Activated CD4-positive, CD25-positive, alpha-beta regulatory T cell treated with anti-CD3 and anti-CD28 coated beads, Interleukin-2, amount 50 U/mL, for 16 hours (primary cell): ENCODE data around the gene RAD17.
"Not testable (repeated sequence)": the region's sequence is repeated elsewhere in the genome, so short reads cannot be mapped to it uniquely, and the experiment has no call there.

Source experiments
- DNase-seq: peaks from one replicate; pipeline ENCODE4 v3.0.0-alpha.2; 2020; ENCODE audit warnings: low read depth, low spot score

The RAD17 gene

GRCh38 chr5:69369340-69370121, at the start of gene RAD17, which contains the start of the genes AK6 and TAF9:
RAD17 (plus strand) TSS chr5:69369818; CDS start chr5:69372209, 2,391 bp downstream.
AK6 (minus strand) TSS chr5:69369520; CDS start chr5:69369490, 30 bp downstream.
TAF9 (minus strand) TSS chr5:69369520; CDS start chr5:69365737, 3,783 bp downstream.
- DNase-seq, result peak; percentile 85

- no peak for DNase-seq
These were observed 43.3 kb upstream of the RAD17 start for GRCh38 chr5:69326365-69326764.

GRCh38 chr5:69329905-69330489, 39.6 kb upstream of the RAD17 start:
- no peak for DNase-seq

GRCh38 chr5:69331528-69332445, 37.8 kb upstream of the RAD17 start:
- DNase-seq, result no peak

- DNase-seq, result not testable (repeated sequence)
These were observed 35.8 kb upstream of the RAD17 start for GRCh38 chr5:69333668-69334315.

GRCh38 chr5:69334793-69335268, 34.8 kb upstream of the RAD17 start:
- DNase-seq, result peak; percentile 44

- no peak for DNase-seq
These were observed 34.2 kb upstream of the RAD17 start for GRCh38 chr5:69335341-69335935.

GRCh38 chr5:69341520-69342161, 28.0 kb upstream of the RAD17 start:
- DNase-seq, result no peak

- DNase-seq, result no peak
These were observed 26.5 kb upstream of the RAD17 start for GRCh38 chr5:69343083-69343482.

- no peak for DNase-seq
These were observed 19.0 kb upstream of the RAD17 start for GRCh38 chr5:69350664-69351063.

- DNase-seq, result no peak
These were observed 9.9 kb upstream of the RAD17 start for GRCh38 chr5:69359699-69360098.

- DNase-seq, result no peak
These were observed 9.2 kb upstream of the RAD17 start for GRCh38 chr5:69360442-69360841.

GRCh38 chr5:69364414-69364813, 5.2 kb upstream of the RAD17 start:
- DNase-seq, result no peak

GRCh38 chr5:69364850-69365249, 4.8 kb upstream of the RAD17 start:
- no peak for DNase-seq

GRCh38 chr5:69367697-69368279, 1.8 kb upstream of the RAD17 start:
- DNase-seq, result no peak

GRCh38 chr5:69368458-69369339, 919 bp upstream of the RAD17 start:
- DNase-seq, result peak; percentile 10

GRCh38 chr5:69370335-69370734, 717 bp downstream of the RAD17 start:
- DNase-seq, result not testable (repeated sequence)

- no peak for DNase-seq
These were observed 2.8 kb downstream of the RAD17 start for GRCh38 chr5:69372394-69372793.

- DNase-seq, result no peak
These were observed 5.4 kb downstream of the RAD17 start for GRCh38 chr5:69374911-69375446.
